Measurements from ENCODE around the gene TMEM116. TPM values are rescaled to one million over a fixed set of nuclear protein-coding genes. Genes with fewer than 3 reads are reported as not detected.
"Not testable (repeated sequence)": the region's sequence is repeated elsewhere in the genome, so short reads cannot be mapped to it uniquely, and the experiment has no call there.

TMEM116 gene
- 10 to 100 TPM in 2 of 4 donors, 1 to 10 TPM in 2; 7.5 to 16.6 (median 9.5) TPM for total RNA-seq
- 1 to 10 TPM; 3.0 to 6.8 (median 3.6) TPM for polyA plus RNA-seq

- Histone ChIP-seq H3K27me3 (no peaks in the 10 kb centered on the region), H3K36me3 (peaks cover 0 to 26% (median 0%) of the 10 kb centered on the region in 4 donors), H3K4me1 (peaks cover 0 to 41% (median 29%) of the 10 kb centered on the region in 4 donors), H3K4me3 (peak within 1 kb of the TSS; percentile 83 to 100 (median 95)), H3K9me3 (no peaks in the 10 kb centered on the region), H3K27ac (peak within 1 kb of the TSS; percentile 92 to 97 (median 96))
- DNase-seq: peak; percentile 100
- TF ChIP-seq EP300 (IDR thresholded peaks at IDR 0.05) (peak in 2 of 4 donors; percentile 8 to 91), POLR2AphosphoS5 (IDR thresholded peaks at IDR 0.05) (peak; percentile 99 to 100 (median 100)), POLR2A (IDR thresholded peaks at IDR 0.05) (peak; percentile 96 to 97), CTCF (IDR thresholded peaks at IDR 0.05) (peak; percentile 52 to 85 (median 70))
- 0% methylated on average over 67 of the region's 67 CpGs for WGBS, 2 donors
- intact Hi-C loops (cut with DNase I): loop anchor here (5.0 kb wide), 3 partner anchors 66 to 171 kb away; partner anchors contain the start of genes MAPKAPK5 and TRAFD1
Observed at GRCh38 chr12:112012775-112013600, at the start of gene TMEM116, which contains the start of gene ERP29. TMEM116 (minus strand) TSS chr12:112013165; CDS start chr12:112005270, 7,895 bp downstream. ERP29 (plus strand) TSS chr12:112013426; CDS start chr12:112013466, 40 bp downstream.

- 83 to 85% methylated on average over 2 of the region's 2 CpGs for WGBS, 2 donors
- no peak overlapping the region for H3K27ac ChIP-seq
- H3K4me3 ChIP-seq: no peak overlapping the region
- peaks cover 15 to 97% (median 31%) of the 10 kb centered on the region in 4 donors for H3K36me3 ChIP-seq
- H3K27me3 ChIP-seq: no peaks in the 10 kb centered on the region
- intact Hi-C loops (cut with DNase I): loop anchor here (10.0 kb wide), 1 partner anchor 94 kb away; no protein-coding TSS in a partner anchor
- H3K9me3 ChIP-seq: no peaks in the 10 kb centered on the region
- DNase-seq: no peak
- no peaks in the 10 kb centered on the region for H3K4me1 ChIP-seq
- TF ChIP-seq POLR2A (IDR thresholded peaks at IDR 0.05) (no peak), POLR2AphosphoS5 (IDR thresholded peaks at IDR 0.05) (no peak), CTCF (IDR thresholded peaks at IDR 0.05) (no peak), EP300 (IDR thresholded peaks at IDR 0.05) (no peak)
Observed at GRCh38 chr12:112061137-112061536, 48.2 kb upstream of the TMEM116 start.

GRCh38 chr12:112049351-112049750 lies 36.4 kb upstream of the TMEM116 start:
- Histone ChIP-seq H3K4me1 (peaks cover 0 to 53% (median 24%) of the 10 kb centered on the region in 4 donors), H3K36me3 (peaks cover 6 to 93% (median 17%) of the 10 kb centered on the region in 4 donors), H3K27me3 (no peaks in the 10 kb centered on the region), H3K9me3 (no peaks in the 10 kb centered on the region), H3K4me3 (no peak overlapping the region), H3K27ac (peak overlapping the region; percentile 8 to 88 (median 82))
- TF ChIP-seq CTCF (IDR thresholded peaks at IDR 0.05): no peak
- TF ChIP-seq POLR2AphosphoS5 (IDR thresholded peaks at IDR 0.05): no peak
- no peak for TF ChIP-seq EP300 (IDR thresholded peaks at IDR 0.05)
- TF ChIP-seq POLR2A (IDR thresholded peaks at IDR 0.05): no peak
- intact Hi-C loops (cut with DNase I): loop anchor here (5.0 kb wide), 1 partner anchor 58 kb away; the partner anchor contains the start of gene NAA25
- no peak for DNase-seq
- 96% methylated on average over 13 of the region's 13 CpGs for WGBS, 2 donors

- peaks cover 0 to 94% (median 16%) of the 10 kb centered on the region in 4 donors for H3K36me3 ChIP-seq
- peak; percentile 80 for DNase-seq
- H3K27ac ChIP-seq: peak overlapping the region; percentile 68 to 88 (median 82)
- intact Hi-C loops (cut with DNase I): loop anchor here (2.0 to 5.0 kb wide), 2 partner anchors 61 to 77 kb away; partner anchors contain the start of gene NAA25
- H3K4me1 ChIP-seq: peaks cover 0 to 65% (median 24%) of the 10 kb centered on the region in 4 donors
- no peaks in the 10 kb centered on the region for H3K27me3 ChIP-seq
- WGBS, 2 donors: 79 to 82% methylated on average over 4 of the region's 4 CpGs
- H3K4me3 ChIP-seq: no peak overlapping the region
- no peaks in the 10 kb centered on the region for H3K9me3 ChIP-seq
- TF ChIP-seq EP300 (IDR thresholded peaks at IDR 0.05) (peak; percentile 72 to 97 (median 86)), CTCF (IDR thresholded peaks at IDR 0.05) (no peak), POLR2AphosphoS5 (IDR thresholded peaks at IDR 0.05) (peak; percentile 75 to 89 (median 82)), POLR2A (IDR thresholded peaks at IDR 0.05) (no peak)
Observed at GRCh38 chr12:112046003-112046402, 33.0 kb upstream of the TMEM116 start.

GRCh38 chr12:112036614-112037013 lies 23.6 kb upstream of the TMEM116 start:
- DNase-seq; H3K27ac ChIP-seq; intact Hi-C loops (cut with DNase I); H3K27me3 ChIP-seq; H3K4me1 ChIP-seq; H3K9me3 ChIP-seq; H3K4me3 ChIP-seq: not testable (repeated sequence)
- H3K36me3 ChIP-seq: peaks cover 24 to 100% (median 43%) of the 10 kb centered on the region in 4 donors
- WGBS, 2 donors: 97% methylated on average over 12 of the region's 12 CpGs

Measured in sigmoid colon (tissue), 7 donors.